Retinal pigment epithelial cell (primary cell): ENCODE data around the gene DTX1.
A peak's percentile ranks its signal among the peaks of the same experiment; 100 is the strongest.

Source experiments
- DNase-seq: peaks from one replicate; pipeline ENCODE4 v3.0.0-alpha.2; 2010; ENCODE audit warnings: low read depth
- H3K4me3 ChIP-seq: 2 replicates; pipeline ENCODE4 v1.5.1; 2011; ENCODE audit warnings: mild to moderate bottlenecking, low read length, control low read depth, moderate library complexity
- CTCF ChIP-seq: conservative IDR thresholded peaks from 2 replicates; pipeline ENCODE4 v1.5.1; 2011; ENCODE audit warnings: low read depth, low read length, control low read depth, inconsistent platforms

The DTX1 gene

GRCh38 chr12:113056631-113057488 lies at the start of gene DTX1:
TSS of gene DTX1 (plus strand) at chr12:113056730. CDS start at chr12:113058193, 1,463 bp downstream.
- no peak for TF ChIP-seq CTCF
- no peak within 1 kb of the TSS for H3K4me3 ChIP-seq
- no peak for DNase-seq

- no peak for TF ChIP-seq CTCF
- DNase-seq: peak; percentile 74
- no peak overlapping the region for H3K4me3 ChIP-seq
Measured at GRCh38 chr12:113007166-113007565, 49.4 kb upstream of the DTX1 start.

- DNase-seq: no peak
- no peak for TF ChIP-seq CTCF
- no peak overlapping the region for H3K4me3 ChIP-seq
Measured at GRCh38 chr12:113010701-113011100, 45.8 kb upstream of the DTX1 start.

GRCh38 chr12:113014565-113014964 lies 42.0 kb upstream of the DTX1 start:
- no peak overlapping the region for H3K4me3 ChIP-seq
- DNase-seq: no peak
- no peak for TF ChIP-seq CTCF

GRCh38 chr12:113016796-113017195 lies 39.7 kb upstream of the DTX1 start:
- H3K4me3 ChIP-seq: no peak overlapping the region
- TF ChIP-seq CTCF: no peak
- DNase-seq: no peak

- no peak overlapping the region for H3K4me3 ChIP-seq
- no peak for TF ChIP-seq CTCF
- no peak for DNase-seq
Measured at GRCh38 chr12:113019025-113019424, 37.5 kb upstream of the DTX1 start.

- DNase-seq: no peak
- TF ChIP-seq CTCF: no peak
- no peak overlapping the region for H3K4me3 ChIP-seq
Measured at GRCh38 chr12:113021500-113021899, 35.0 kb upstream of the DTX1 start.
